GM20000 (cell line): ENCODE measurements around the gene GREB1.

ENCODE experiments used
- DNase-seq: peaks from one replicate; pipeline ENCODE4 v3.0.0; 2012; ENCODE audit warnings: low spot score
- CTCF ChIP-seq: IDR thresholded peaks from 2 replicates; pipeline ENCODE4 v1.5.1; 2012; ENCODE audit warnings: mild to moderate bottlenecking, control low read depth; ENCODE audit errors: extremely low read depth, missing control alignments

The GREB1 gene

GRCh38 chr2:11592671-11593574 is 59.1 kb downstream of the GREB1 start:
- no peak for DNase-seq
- no peak for TF ChIP-seq CTCF

DNA sequence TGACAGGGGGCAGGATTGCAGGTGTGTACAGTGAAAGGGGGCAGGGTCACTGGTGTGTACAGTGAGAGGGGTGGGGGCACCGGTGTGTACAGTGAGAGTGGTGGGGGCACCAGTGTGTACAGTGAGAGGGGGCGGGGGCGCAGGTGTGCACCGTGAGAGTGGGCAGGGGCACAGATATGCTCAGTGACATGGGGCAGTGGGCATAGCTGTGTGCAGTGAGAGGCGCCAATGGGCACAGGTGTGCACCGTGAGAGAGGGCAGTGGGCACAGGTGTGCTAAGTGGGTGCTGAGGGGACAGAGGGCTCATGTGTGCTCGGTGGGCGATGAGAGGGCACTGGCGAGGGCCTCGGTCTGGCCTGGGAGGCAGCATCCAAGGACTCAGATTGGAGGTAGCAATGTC is 63.0 kb downstream of the GREB1 start:
- DNase-seq = no peak
- TF ChIP-seq CTCF = no peak

- no peak for TF ChIP-seq CTCF
- no peak for DNase-seq
Observed at GRCh38 chr2:11597538-11598225, 63.8 kb downstream of the GREB1 start.

GRCh38 chr2:11598228-11598731 is 64.4 kb downstream of the GREB1 start:
- DNase-seq = no peak

DNA sequence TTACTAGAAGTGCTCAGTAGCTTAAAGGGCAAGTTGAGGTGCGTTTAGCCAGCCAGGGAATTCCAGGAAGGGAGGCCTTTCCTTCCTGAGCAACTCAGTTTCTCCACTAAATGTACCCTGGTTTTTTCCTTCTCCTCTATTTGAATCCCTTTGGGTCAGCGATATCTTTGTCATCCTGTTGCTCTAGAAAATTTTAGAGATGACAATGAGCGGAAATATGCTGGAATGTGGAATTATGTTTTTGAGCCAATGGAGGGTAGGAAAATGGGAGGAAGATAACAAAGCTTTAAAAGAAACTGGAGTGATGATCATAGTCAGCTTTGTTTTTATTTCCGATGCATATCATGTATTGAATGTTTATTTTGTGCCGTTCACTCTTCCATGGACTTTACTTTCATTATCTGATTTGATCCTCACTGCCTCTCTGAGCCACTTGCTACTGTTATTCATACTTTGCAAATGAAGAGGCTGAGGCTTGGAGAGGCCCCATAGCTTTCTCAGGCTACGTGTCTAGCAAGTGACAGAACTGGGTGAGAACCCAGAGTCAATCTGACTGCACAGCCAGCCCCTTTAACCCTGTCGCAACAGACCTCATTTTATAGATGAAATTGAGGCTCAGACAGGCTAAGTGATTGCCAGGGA is 68.8 kb downstream of the GREB1 start:
- DNase-seq = no peak

More at GRCh38 chr2:11598228-11598731, 64.4 kb downstream of the GREB1 start:
- TF ChIP-seq CTCF = no peak

DNA sequence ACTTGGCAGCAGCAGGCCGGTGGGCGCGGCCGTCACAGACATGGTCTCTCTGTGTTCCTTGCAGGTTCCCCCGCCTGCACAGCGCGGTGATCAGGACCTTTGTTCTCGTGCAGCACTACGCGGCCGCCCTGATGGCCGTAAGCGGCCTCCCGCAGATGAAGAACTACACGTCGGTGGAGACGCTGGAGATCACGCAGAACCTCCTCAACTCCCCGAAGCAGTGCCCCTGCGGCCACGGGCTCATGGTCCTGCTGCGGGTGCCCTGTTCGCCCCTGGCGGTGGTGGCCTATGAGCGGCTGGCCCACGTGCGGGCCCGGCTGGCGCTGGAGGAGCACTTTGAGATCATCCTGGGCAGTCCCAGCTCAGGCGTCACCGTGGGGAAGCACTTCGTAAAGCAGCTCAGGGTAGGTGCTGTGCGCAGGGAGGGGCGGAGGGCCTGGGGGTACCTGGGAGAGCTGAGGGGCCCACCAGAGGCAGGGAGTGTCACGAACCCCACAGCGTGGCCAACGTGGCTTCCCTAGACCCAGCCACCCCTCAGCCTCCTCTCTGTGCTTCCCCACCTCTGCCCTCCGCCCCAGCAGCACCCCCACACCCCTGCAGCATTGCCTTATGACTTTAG is 76.9 kb downstream of the GREB1 start:
- DNase-seq = no peak
- no peak for TF ChIP-seq CTCF

More for the DNA sequence above, 68.8 kb downstream of the GREB1 start:
- TF ChIP-seq CTCF = no peak
